Measurements from ENCODE around the gene IL1R2. TPM values are rescaled to one million over a fixed set of nuclear protein-coding genes. Genes with fewer than 3 reads are reported as not detected.

The IL1R2 gene
- total RNA-seq, 4 donors from 2014 or later = 7.1 to 52.4 (median 29.9) TPM

- H3K36me3 ChIP-seq = no peaks in the 10 kb centered on the region
- DNase-seq = no peak
- no peaks in the 10 kb centered on the region for H3K27me3 ChIP-seq
- in situ Hi-C loops (cut with MboI; ENCODE audit: low pct_ligation_motif_present in 1 of 4, low pct_unique_long_range_greater_than_20kb in 1 of 4, low sequenced_read_pairs in 3 of 4) (no loop called here), intact Hi-C loops (cut with DNase I; ENCODE audit: low total_unique reads) (no loop called here)
- 52 to 67% methylated on average over 2 to 6 of the region's 6 CpGs for WGBS, 2 donors (ENCODE audit: low coverage in 1 of 2)
- no peak overlapping the region for H3K4me3 ChIP-seq
- TF ChIP-seq CTCF (IDR thresholded peaks at IDR 0.05) (no peak), POLR2A (IDR thresholded peaks at IDR 0.05) (no peak)
- no peaks in the 10 kb centered on the region for H3K9me3 ChIP-seq
- peaks cover 10 to 12% (median 10%) of the 10 kb centered on the region in 4 donors for H3K4me1 ChIP-seq
- no peak overlapping the region for H3K27ac ChIP-seq
Measured at GRCh38 chr2:102074152-102074783, 82.5 kb downstream of the IL1R2 start.

DNA sequence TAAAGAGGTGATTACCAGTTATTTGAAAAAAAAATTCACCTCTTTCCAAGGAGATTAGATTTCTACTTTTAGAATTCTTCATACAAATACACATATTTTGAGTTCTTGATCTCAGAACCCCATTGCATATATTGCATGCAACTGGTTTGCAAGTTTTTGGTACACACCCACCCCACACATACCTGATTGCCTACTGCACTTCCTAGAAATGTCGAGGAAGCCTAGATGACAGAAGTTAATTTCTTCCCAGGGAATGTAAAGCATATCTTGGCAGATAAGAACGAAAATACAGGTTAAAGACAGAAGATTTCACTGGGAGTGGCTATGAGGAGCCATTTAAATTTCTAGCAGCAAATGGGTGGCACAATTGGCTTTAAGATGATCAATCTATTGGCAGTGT is 83.7 kb downstream of the IL1R2 start:
- DNase-seq = no peak
- 19 to 70% methylated on average over 2 of the region's 2 CpGs for WGBS, 2 donors (ENCODE audit: low coverage in 1 of 2)
- TF ChIP-seq EP300 (IDR thresholded peaks at IDR 0.05; ENCODE audit: low read depth) = no peak
- TF ChIP-seq CTCF (IDR thresholded peaks at IDR 0.05) = no peak
- no peak for TF ChIP-seq POLR2A (IDR thresholded peaks at IDR 0.05)
- no peak for TF ChIP-seq POLR2AphosphoS5 (IDR thresholded peaks at IDR 0.05)
- Histone ChIP-seq H3K27me3 (no peaks in the 10 kb centered on the region), H3K27ac (no peak overlapping the region), H3K4me3 (no peak overlapping the region), H3K36me3 (no peaks in the 10 kb centered on the region), H3K4me1 (peaks cover 2 to 4% (median 3%) of the 10 kb centered on the region in 4 donors), H3K9me3 (no peaks in the 10 kb centered on the region)
- in situ Hi-C loops (cut with MboI; ENCODE audit: low pct_ligation_motif_present in 1 of 4, low pct_unique_long_range_greater_than_20kb in 1 of 4, low sequenced_read_pairs in 3 of 4) = no loop called here
- intact Hi-C loops (cut with DNase I; ENCODE audit: low total_unique reads) = no loop called here

- TF ChIP-seq POLR2AphosphoS5 (IDR thresholded peaks at IDR 0.05) = no peak
- TF ChIP-seq EP300 (IDR thresholded peaks at IDR 0.05; ENCODE audit: low read depth) = no peak
- no peak for TF ChIP-seq POLR2A (IDR thresholded peaks at IDR 0.05)
- TF ChIP-seq CTCF (IDR thresholded peaks at IDR 0.05) = no peak
- in situ Hi-C loops (cut with MboI; ENCODE audit: low pct_ligation_motif_present in 1 of 4, low pct_unique_long_range_greater_than_20kb in 1 of 4, low sequenced_read_pairs in 3 of 4) = no loop called here
- H3K36me3 ChIP-seq = no peaks in the 10 kb centered on the region
- no peak for DNase-seq
- H3K9me3 ChIP-seq = no peaks in the 10 kb centered on the region
- H3K4me1 ChIP-seq = no peaks in the 10 kb centered on the region
- H3K27me3 ChIP-seq = no peaks in the 10 kb centered on the region
- H3K27ac ChIP-seq = no peak overlapping the region
- no peak overlapping the region for H3K4me3 ChIP-seq
- intact Hi-C loops (cut with DNase I; ENCODE audit: low total_unique reads) = no loop called here
Measured at GRCh38 chr2:102076512-102076911, 84.8 kb downstream of the IL1R2 start.

Other genes starting within 250 kb of the IL1R2 start
- gene IL1R1, start 150.8 kb downstream of the IL1R2 start, total RNA-seq = 10 to 100 TPM; 20.2 to 58.0 (median 36.2) TPM
- gene IL1RL2, start 195.1 kb downstream of the IL1R2 start, total RNA-seq = 1 to 10 TPM in 2 of 4 donors, not detected in 2; 1.5 to 1.9 TPM